Large intestine (tissue), 3 donors: ENCODE results near the gene PITPNM1. TPM values are rescaled to one million over a fixed set of nuclear protein-coding genes. Genes with fewer than 3 reads are reported as not detected.

ENCODE experiments used
- DNase-seq, 2 donors: peaks; one replicate each; pipeline versions ENCODE4 v3.0.0 to v3.0.0-alpha.2; 2013
- H3K27ac ChIP-seq: one replicate; pipeline ENCODE4 v1.5.1; 2013; ENCODE audit warnings: low read length
- H3K27me3 ChIP-seq: 2 replicates; pipeline ENCODE4 v1.6.1; 2013; ENCODE audit warnings: low read length; ENCODE audit not compliant: control insufficient read depth, insufficient read depth
- H3K36me3 ChIP-seq: 2 replicates; pipeline ENCODE4 v1.6.1; 2013; ENCODE audit warnings: low read length; ENCODE audit not compliant: control insufficient read depth, insufficient read depth
- H3K4me1 ChIP-seq: one replicate; pipeline ENCODE4 v1.6.1; 2013; ENCODE audit warnings: low read length; ENCODE audit not compliant: control insufficient read depth, insufficient read depth
- H3K4me3 ChIP-seq: one replicate; pipeline ENCODE4 v1.5.1; 2013; ENCODE audit warnings: low read length
- H3K9me3 ChIP-seq: one replicate; pipeline ENCODE4 v1.6.1; 2013; ENCODE audit warnings: mild to moderate bottlenecking, low read depth, low read length, moderate library complexity; ENCODE audit not compliant: control insufficient read depth
- WGBS: methylation state at CpG from one replicate; pipeline ENCODE4 v1.1.5; 2013; ENCODE audit warnings: low lambda C conversion rate; ENCODE audit not compliant: insufficient coverage; 5-methylcytosine and 5-hydroxymethylcytosine counted together
- polyA plus RNA-seq: library from polyadenylated mRNA; unstranded; fragments of 120-200 nt; gene quantifications from one replicate; pipeline ENCODE4 v1.2.1, GENCODE V29; 2013

PITPNM1 gene
- polyA plus RNA-seq, 1 donor, result 54.1 TPM

GRCh38 chr11:67464411-67465188 lies 40.6 kb downstream of the PITPNM1 start:
- H3K4me1 ChIP-seq, result peaks cover 22% of the 10 kb centered on the region
- H3K4me3 ChIP-seq, result peak overlapping the region; percentile 78
- peaks cover 6% of the 10 kb centered on the region for H3K9me3 ChIP-seq
- H3K36me3 ChIP-seq, result no peaks in the 10 kb centered on the region
- peak overlapping the region; percentile 90 for H3K27ac ChIP-seq
- no peaks in the 10 kb centered on the region for H3K27me3 ChIP-seq
- peak; percentile 82 to 89 for DNase-seq
- WGBS, result no CpG with 5 or more reads among the region's 56 CpGs

GRCh38 chr11:67463680-67464410 lies 41.3 kb downstream of the PITPNM1 start:
- Histone ChIP-seq H3K27me3 (no peaks in the 10 kb centered on the region), H3K4me1 (peaks cover 22% of the 10 kb centered on the region), H3K4me3 (peak overlapping the region; percentile 78), H3K27ac (peak overlapping the region; percentile 59), H3K36me3 (no peaks in the 10 kb centered on the region), H3K9me3 (peaks cover 6% of the 10 kb centered on the region)
- WGBS, result no CpG with 5 or more reads among the region's 20 CpGs
- DNase-seq, result peak in 1 of 2 donors; percentile 14

- peaks cover 20% of the 10 kb centered on the region for H3K4me1 ChIP-seq
- H3K36me3 ChIP-seq, result no peaks in the 10 kb centered on the region
- H3K27me3 ChIP-seq, result no peaks in the 10 kb centered on the region
- no peak overlapping the region for H3K27ac ChIP-seq
- no peak overlapping the region for H3K4me3 ChIP-seq
- WGBS, result no CpG with 5 or more reads among the region's 10 CpGs
- no peak for DNase-seq
- peaks cover 6% of the 10 kb centered on the region for H3K9me3 ChIP-seq
These were observed 42.0 kb downstream of the PITPNM1 start for GRCh38 chr11:67463186-67463585.

- no peak overlapping the region for H3K27ac ChIP-seq
- no peaks in the 10 kb centered on the region for H3K36me3 ChIP-seq
- H3K9me3 ChIP-seq, result no peaks in the 10 kb centered on the region
- no peaks in the 10 kb centered on the region for H3K27me3 ChIP-seq
- no CpG with 5 or more reads among the region's 19 CpGs for WGBS
- H3K4me3 ChIP-seq, result no peak overlapping the region
- DNase-seq, result no peak
- no peaks in the 10 kb centered on the region for H3K4me1 ChIP-seq
These were observed 46.9 kb downstream of the PITPNM1 start for GRCh38 chr11:67458266-67458665.

GRCh38 chr11:67457453-67457852 lies 47.7 kb downstream of the PITPNM1 start:
- no CpG with 5 or more reads among the region's 12 CpGs for WGBS
- Histone ChIP-seq H3K36me3 (no peaks in the 10 kb centered on the region), H3K9me3 (no peaks in the 10 kb centered on the region), H3K4me1 (no peaks in the 10 kb centered on the region), H3K27me3 (no peaks in the 10 kb centered on the region), H3K4me3 (no peak overlapping the region), H3K27ac (no peak overlapping the region)
- DNase-seq, result no peak

- H3K36me3 ChIP-seq, result no peaks in the 10 kb centered on the region
- H3K27ac ChIP-seq, result no peak overlapping the region
- H3K4me3 ChIP-seq, result no peak overlapping the region
- H3K4me1 ChIP-seq, result no peaks in the 10 kb centered on the region
- WGBS, result no CpG with 5 or more reads among the region's 25 CpGs
- no peaks in the 10 kb centered on the region for H3K9me3 ChIP-seq
- no peaks in the 10 kb centered on the region for H3K27me3 ChIP-seq
- no peak for DNase-seq
These were observed 49.0 kb downstream of the PITPNM1 start for GRCh38 chr11:67456068-67456705.

- Histone ChIP-seq H3K4me3 (no peak within 1 kb of the TSS), H3K9me3 (no peaks in the 10 kb centered on the region), H3K36me3 (no peaks in the 10 kb centered on the region), H3K27ac (no peak within 1 kb of the TSS), H3K4me1 (no peaks in the 10 kb centered on the region), H3K27me3 (no peaks in the 10 kb centered on the region)
- WGBS, result no CpG with 5 or more reads among the region's 3 CpGs
- DNase-seq, result no peak
These were observed 50.1 kb downstream of the PITPNM1 start, which contains the start of gene CABP4 for GRCh38 chr11:67455054-67455453. Gene CABP4 (plus strand): TSS chr11:67455354. CDS start chr11:67455424, 70 bp downstream.

GRCh38 chr11:67453816-67454732 lies 51.1 kb downstream of the PITPNM1 start:
- H3K27me3 ChIP-seq, result no peaks in the 10 kb centered on the region
- peaks cover 6% of the 10 kb centered on the region for H3K4me1 ChIP-seq
- DNase-seq, result no peak
- no peaks in the 10 kb centered on the region for H3K9me3 ChIP-seq
- H3K27ac ChIP-seq, result no peak overlapping the region
- WGBS, result no CpG with 5 or more reads among the region's 21 CpGs
- H3K4me3 ChIP-seq, result no peak overlapping the region
- H3K36me3 ChIP-seq, result no peaks in the 10 kb centered on the region

GRCh38 chr11:67452141-67452952 lies 52.8 kb downstream of the PITPNM1 start, which contains the start of gene GPR152:
Gene GPR152 (minus strand): TSS chr11:67452729. CDS start chr11:67452724, 5 bp downstream.
- WGBS, result no CpG with 5 or more reads among the region's 33 CpGs
- no peaks in the 10 kb centered on the region for H3K36me3 ChIP-seq
- H3K4me1 ChIP-seq, result peaks cover 7% of the 10 kb centered on the region
- no peaks in the 10 kb centered on the region for H3K27me3 ChIP-seq
- H3K9me3 ChIP-seq, result no peaks in the 10 kb centered on the region
- no peak within 1 kb of the TSS for H3K4me3 ChIP-seq
- H3K27ac ChIP-seq, result no peak within 1 kb of the TSS
- no peak for DNase-seq
